Measurements from ENCODE around the gene DIPK1C. TPM values are rescaled to one million over a fixed set of nuclear protein-coding genes. Genes with fewer than 3 reads are reported as not detected.

The DIPK1C gene
- total RNA-seq, 1 experiment from 2014 or later = not detected

GRCh38 chr18:74430231-74430630 lies 26.9 kb downstream of the DIPK1C start:
- in situ Hi-C loops (cut with HindIII; ENCODE audit: low sequenced_read_pairs) = no loop called here
- DNase-seq (ENCODE audit: low spot score) = no peak

DNA sequence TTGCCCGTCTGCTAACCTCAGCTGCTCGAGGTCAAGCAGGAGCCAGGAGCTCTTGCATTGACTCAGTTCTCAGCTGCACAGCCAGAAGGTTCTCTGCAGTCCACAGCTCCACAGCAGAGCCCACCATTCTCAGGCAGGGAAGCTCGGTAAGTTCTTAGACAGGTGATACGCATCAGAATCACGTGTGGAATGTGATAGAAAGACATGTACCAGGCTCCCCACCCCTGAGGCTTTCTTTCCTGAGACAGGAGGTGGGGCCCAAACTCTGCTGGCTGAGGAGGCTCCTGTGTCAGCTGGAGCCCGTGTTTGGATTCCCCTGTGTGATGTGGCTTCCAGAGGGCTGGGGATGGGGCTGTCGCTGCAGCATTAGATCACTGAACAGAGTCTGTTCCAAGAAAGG lies 28.0 kb downstream of the DIPK1C start:
- no peak for DNase-seq (ENCODE audit: low spot score)
- in situ Hi-C loops (cut with HindIII; ENCODE audit: low sequenced_read_pairs) = no loop called here

GRCh38 chr18:74427442-74428112 lies 29.5 kb downstream of the DIPK1C start:
- no peak for DNase-seq (ENCODE audit: low spot score)
- in situ Hi-C loops (cut with HindIII; ENCODE audit: low sequenced_read_pairs) = no loop called here

GRCh38 chr18:74425876-74426275 lies 31.2 kb downstream of the DIPK1C start:
- in situ Hi-C loops (cut with HindIII; ENCODE audit: low sequenced_read_pairs) = no loop called here
- DNase-seq (ENCODE audit: low spot score) = no peak

DNA sequence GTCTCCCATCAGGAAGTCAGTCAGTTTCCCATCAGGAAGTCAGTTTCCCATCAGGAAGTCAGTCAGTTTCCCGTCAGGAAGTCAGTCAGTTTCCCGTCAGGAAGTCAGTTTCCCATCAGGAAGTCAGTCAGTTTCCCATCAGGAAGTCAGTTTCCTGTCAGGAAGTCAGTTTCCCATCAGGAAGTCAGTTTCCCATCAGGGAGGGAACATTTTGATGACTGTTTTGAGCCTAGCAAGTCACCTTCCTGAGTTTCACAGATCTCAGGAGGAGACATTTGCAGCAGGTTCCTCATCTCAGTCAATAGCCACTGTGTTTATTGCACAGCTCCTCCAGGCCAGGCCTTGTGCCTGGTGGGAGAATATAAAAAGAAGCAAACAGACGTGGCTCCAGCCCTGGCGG lies 31.9 kb downstream of the DIPK1C start:
- no peak for DNase-seq (ENCODE audit: low spot score)
- in situ Hi-C loops (cut with HindIII; ENCODE audit: low sequenced_read_pairs) = no loop called here

- no peak for DNase-seq (ENCODE audit: low spot score)
These were observed 34.6 kb downstream of the DIPK1C start for GRCh38 chr18:74422541-74422940.

GRCh38 chr18:74420926-74421325 lies 36.2 kb downstream of the DIPK1C start:
- in situ Hi-C loops (cut with HindIII; ENCODE audit: low sequenced_read_pairs) = no loop called here
- DNase-seq (ENCODE audit: low spot score) = no peak

More at GRCh38 chr18:74422541-74422940, 34.6 kb downstream of the DIPK1C start:
- in situ Hi-C loops (cut with HindIII; ENCODE audit: low sequenced_read_pairs) = no loop called here

DNA sequence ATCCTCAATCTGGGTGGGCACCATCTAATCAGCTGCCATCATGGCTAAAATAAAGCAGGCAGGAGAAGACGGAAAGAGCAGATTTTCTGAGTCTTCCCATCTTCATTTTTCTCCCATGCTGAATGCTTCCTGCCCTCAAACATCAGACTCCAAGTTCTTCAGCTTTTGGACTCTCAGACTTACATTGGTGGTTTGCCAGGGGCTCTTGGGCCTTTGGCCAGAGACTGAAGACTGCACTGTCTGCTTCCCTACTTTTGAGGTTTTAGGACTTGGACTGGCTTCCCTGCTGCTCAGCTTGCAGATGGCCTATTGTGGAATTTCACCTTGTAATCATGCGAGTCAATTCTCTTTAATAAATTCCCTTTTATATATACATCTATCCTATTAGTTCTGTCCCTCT lies 36.6 kb downstream of the DIPK1C start:
- in situ Hi-C loops (cut with HindIII; ENCODE audit: low sequenced_read_pairs) = no loop called here
- DNase-seq (ENCODE audit: low spot score) = peak; percentile 11

DNA sequence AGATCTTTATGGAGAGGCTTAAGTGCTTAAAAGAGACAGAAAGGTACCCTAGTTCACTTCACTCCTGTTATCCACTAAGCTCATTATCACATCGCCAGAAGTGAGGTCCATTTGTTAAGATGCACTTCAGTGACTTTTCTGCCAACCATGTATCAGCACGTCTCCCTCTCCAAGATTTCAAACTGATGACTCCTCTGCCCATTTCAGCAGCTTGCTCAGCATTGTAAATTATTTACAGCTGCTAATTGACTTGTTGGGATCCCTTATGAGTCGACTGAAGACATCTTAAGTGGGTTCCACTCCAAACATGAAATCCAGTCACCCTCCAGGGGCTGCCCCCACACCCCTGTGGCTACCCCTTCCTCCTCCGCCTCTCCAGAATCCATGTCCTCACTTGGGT lies 37.3 kb downstream of the DIPK1C start:
- in situ Hi-C loops (cut with HindIII; ENCODE audit: low sequenced_read_pairs) = no loop called here
- no peak for DNase-seq (ENCODE audit: low spot score)

GRCh38 chr18:74418023-74418422 lies 39.1 kb downstream of the DIPK1C start:
- no peak for DNase-seq (ENCODE audit: low spot score)
- in situ Hi-C loops (cut with HindIII; ENCODE audit: low sequenced_read_pairs) = no loop called here

DNA sequence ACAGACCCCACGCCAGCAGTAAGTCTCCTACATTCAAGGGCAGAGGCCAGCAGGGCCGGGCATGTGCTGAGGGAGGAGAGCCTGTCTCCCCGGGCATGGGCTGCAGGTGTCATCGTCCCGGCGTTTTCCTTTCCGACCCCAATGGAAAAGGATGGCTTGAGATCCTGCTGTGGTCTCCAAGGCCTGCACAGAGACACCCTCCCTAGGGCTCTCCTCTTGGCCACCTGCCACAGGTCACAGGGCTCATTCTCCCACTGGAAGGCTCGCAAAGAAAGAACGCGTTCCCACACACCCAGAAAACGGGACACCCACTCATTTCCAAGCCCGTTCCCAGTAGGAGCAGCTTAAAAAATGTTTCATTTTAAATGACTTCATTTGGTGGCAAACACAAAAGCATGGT lies 41.0 kb downstream of the DIPK1C start:
- no peak for DNase-seq (ENCODE audit: low spot score)
- in situ Hi-C loops (cut with HindIII; ENCODE audit: low sequenced_read_pairs) = no loop called here

DNA sequence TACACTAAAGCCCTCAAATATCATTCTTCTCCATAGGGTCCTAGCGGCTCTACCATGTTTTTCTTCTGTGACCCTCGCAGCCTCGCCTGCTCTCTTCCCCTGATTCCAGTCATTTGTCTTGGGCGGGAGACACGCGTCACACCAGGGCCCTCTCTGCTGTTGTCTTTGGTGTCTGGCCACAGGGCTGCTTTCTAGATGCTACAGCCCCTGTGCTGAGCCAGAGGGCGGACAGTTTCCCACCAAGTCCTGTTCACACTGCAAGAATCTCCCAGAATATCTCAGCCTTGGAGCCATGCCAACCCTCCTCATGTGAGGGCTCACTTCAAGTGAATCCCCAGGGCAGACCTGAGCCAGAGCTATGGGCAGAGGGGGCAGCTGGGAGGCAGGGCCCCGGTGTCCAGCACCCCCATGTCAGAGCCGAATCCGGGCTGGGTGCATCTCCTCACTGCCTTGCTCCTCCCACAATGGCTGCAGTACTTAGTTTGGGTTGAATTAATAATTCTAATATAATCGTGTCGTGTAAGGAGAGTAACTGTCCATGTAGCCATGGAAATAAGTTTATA lies 42.1 kb downstream of the DIPK1C start:
- DNase-seq (ENCODE audit: low spot score) = no peak
- in situ Hi-C loops (cut with HindIII; ENCODE audit: low sequenced_read_pairs) = no loop called here

DNA sequence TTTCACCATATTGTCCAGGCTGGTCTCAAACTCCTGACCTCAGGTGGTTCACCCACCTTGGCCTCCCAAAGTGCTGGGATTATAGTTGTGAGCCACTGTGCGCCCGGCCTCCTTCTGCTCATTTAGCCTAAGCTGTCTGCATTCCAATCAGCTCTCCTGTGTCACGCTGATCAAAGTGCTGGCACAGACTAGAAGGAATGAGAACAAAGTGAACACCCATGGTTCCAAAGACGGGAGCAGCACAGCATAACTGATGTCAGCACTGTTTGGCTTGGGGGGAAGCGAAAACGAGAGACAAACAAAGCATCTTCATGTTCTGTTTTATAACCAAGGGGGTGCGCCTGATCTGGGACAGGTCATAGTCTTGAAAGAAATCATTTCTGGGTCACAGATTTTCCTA lies 43.3 kb downstream of the DIPK1C start:
- no peak for DNase-seq (ENCODE audit: low spot score)
- in situ Hi-C loops (cut with HindIII; ENCODE audit: low sequenced_read_pairs) = no loop called here

GRCh38 chr18:74412116-74412880 lies 44.8 kb downstream of the DIPK1C start:
- in situ Hi-C loops (cut with HindIII; ENCODE audit: low sequenced_read_pairs) = no loop called here
- peak; percentile 33 for DNase-seq (ENCODE audit: low spot score)

GRCh38 chr18:74411475-74411874 lies 45.6 kb downstream of the DIPK1C start:
- DNase-seq (ENCODE audit: low spot score) = no peak
- in situ Hi-C loops (cut with HindIII; ENCODE audit: low sequenced_read_pairs) = no loop called here

DNA sequence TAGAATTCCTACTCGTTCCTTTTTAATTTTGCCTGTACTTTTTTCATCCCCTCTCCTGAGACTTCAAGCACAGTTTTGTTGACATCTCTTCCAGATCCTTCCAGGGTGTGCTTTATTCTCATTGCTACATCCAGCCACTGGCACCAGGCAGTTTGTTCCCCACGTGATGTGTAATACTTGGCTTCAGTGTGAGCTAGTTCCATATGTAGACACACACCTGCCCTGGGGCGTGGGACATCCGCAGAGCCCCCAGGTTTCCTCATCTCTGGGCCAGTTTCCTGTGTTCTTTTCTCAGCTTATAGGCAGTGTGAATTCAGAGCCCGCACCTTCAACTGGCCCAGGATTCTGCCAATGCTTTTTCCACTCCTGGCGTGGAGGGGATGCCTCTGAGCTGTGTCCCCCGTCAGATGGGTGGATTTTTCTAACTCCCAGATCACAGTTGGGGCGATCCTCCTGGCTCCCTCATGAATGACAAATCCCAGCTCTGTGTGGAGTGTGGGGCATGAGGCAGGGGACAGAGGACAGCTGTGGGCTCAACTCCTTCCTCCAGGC lies 46.6 kb downstream of the DIPK1C start:
- DNase-seq (ENCODE audit: low spot score) = no peak
- in situ Hi-C loops (cut with HindIII; ENCODE audit: low sequenced_read_pairs) = no loop called here

DNA sequence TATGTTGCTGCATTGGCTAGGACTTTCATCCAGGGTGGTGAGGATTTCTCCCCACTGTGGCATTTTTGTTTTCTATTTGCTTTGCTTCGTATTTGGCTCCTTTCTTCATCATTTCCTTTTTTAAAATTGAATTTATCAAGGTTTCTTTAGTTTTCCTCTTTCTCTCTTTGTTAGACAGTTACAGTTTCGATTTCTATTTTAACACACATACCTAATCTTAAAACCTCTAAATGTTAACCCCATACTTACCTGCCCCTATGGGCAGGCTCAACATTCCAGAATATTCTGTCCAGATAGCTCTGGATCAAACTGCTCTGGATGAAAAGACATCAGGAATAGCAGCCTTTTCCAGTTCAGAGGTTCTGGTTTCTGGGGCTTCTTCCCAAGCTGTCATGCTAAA lies 49.2 kb downstream of the DIPK1C start:
- no peak for DNase-seq (ENCODE audit: low spot score)
- in situ Hi-C loops (cut with HindIII; ENCODE audit: low sequenced_read_pairs) = no loop called here

DNA sequence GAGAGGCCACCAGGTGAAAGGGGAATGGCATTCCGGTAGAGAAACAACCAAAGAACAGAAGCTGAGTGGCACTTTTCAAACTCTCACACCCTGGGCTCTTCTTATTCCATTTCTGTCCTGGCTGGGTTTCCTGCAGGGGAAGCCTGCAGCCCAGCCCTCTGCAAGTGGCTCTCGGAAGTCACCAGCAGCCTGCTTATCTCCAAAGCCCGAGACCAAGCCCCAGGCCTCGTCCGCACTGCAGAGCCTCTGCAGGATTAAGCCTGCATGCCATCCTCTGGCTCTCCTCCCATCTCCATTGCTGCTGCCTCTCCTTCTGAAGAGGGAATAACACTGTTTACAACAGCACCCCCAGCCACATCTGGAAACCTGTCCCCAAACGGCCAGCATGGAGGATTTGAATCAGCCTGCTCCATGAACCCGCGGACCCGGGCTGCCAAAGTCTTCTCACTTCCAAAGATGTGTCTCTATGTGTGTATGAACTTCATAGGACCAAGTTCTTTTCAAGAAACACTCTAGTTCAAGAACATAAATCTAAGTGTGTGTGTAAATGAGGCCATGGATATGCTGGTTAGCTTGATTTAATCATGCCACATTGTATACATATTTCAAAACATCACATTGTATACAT lies 54.2 kb downstream of the DIPK1C start:
- in situ Hi-C loops (cut with HindIII; ENCODE audit: low sequenced_read_pairs) = no loop called here
- DNase-seq (ENCODE audit: low spot score) = no peak

GRCh38 chr18:74400813-74401212 lies 56.3 kb downstream of the DIPK1C start:
- DNase-seq (ENCODE audit: low spot score) = no peak
- in situ Hi-C loops (cut with HindIII; ENCODE audit: low sequenced_read_pairs) = no loop called here
